PC-3 (cell line): Measurements from ENCODE around the gene PTP4A2. TPM values are rescaled to one million over a fixed set of nuclear protein-coding genes. Genes with fewer than 3 reads are reported as not detected.

Experiments used
- ATAC-seq: fragments of 200-7000 bp; cut with Tn5 transposase; 2 replicates; pipeline ENCODE4 v1.9.1; 2020; ENCODE audit warnings: mild to moderate bottlenecking, moderate library complexity
- BruUV-seq: library from RNA; stranded (reverse); fragments of 400-500 nt; replicated peaks from 2 replicates; lab custom pipeline; 2021; lab: Mats Ljungman, UMichigan
- CTCF ChIA-PET: fragments of 300-600 bp; sonication (Branson Sonifier 250); formaldehyde crosslinking; loops from one replicate; lab custom pipeline; 2022; ENCODE audit warnings: antibody characterized with exemption; lab: Charles Lee
- POLR2A ChIA-PET: fragments of 300-600 bp; sonication (Branson Sonifier 250); formaldehyde crosslinking; loops from one replicate; lab custom pipeline; 2022; ENCODE audit warnings: antibody characterized with exemption; ENCODE audit not compliant: unreplicated experiment; lab: Charles Lee
- DNase-seq: peaks from one replicate; pipeline ENCODE4 v3.0.0-alpha.2; 2015
- H2AFZ ChIP-seq: fragments of 300-600 bp; sonication (generic); 2 replicates; pipeline ENCODE4 v1.6.0; 2016; ENCODE audit warnings: antibody characterized with exemption, low read length
- H3F3A ChIP-seq: fragments of 300-600 bp; sonication (generic); one replicate; pipeline ENCODE4 v1.6.0; 2017; ENCODE audit warnings: antibody characterized with exemption, low read length, control low read depth, mild to moderate bottlenecking; ENCODE audit not compliant: unreplicated experiment
- H3K27ac ChIP-seq: fragments of 300-600 bp; sonication (generic); 2 replicates; pipeline ENCODE4 v1.5.1; 2016; ENCODE audit warnings: mild to moderate bottlenecking, low read length
- H3K27me3 ChIP-seq: fragments of 300-600 bp; sonication (generic); 2 replicates; pipeline ENCODE4 v1.6.1; 2016; ENCODE audit warnings: low read length, mixed read lengths
- H3K36me3 ChIP-seq: fragments of 300-600 bp; sonication (generic); 2 replicates; pipeline ENCODE4 v1.6.1; 2016; ENCODE audit warnings: low read depth, mixed run types, low read length, mixed read lengths
- H3K4me1 ChIP-seq: fragments of 300-600 bp; sonication (generic); 2 replicates; pipeline ENCODE4 v1.5.1; 2016; ENCODE audit warnings: low read length; ENCODE audit not compliant: insufficient read depth
- H3K4me2 ChIP-seq: fragments of 300-600 bp; sonication (generic); 2 replicates; pipeline ENCODE4 v1.6.0; 2016; ENCODE audit warnings: low read length
- H3K4me3 ChIP-seq: fragments of 300-600 bp; sonication (generic); 2 replicates; pipeline ENCODE4 v1.5.1; 2016; ENCODE audit warnings: mild to moderate bottlenecking, low read length, mixed read lengths
- H3K79me2 ChIP-seq: fragments of 300-600 bp; sonication (generic); 2 replicates; pipeline ENCODE4 v1.6.1; 2017; ENCODE audit warnings: low read length, mixed read lengths
- H3K9ac ChIP-seq: fragments of 300-600 bp; sonication (generic); 2 replicates; pipeline ENCODE4 v1.6.0; 2016; ENCODE audit warnings: mild to moderate bottlenecking, low read length
- H3K9me2 ChIP-seq: fragments of 300-600 bp; sonication (generic); replicated peaks from 2 replicates; pipeline ENCODE4 v1.6.1; 2016; ENCODE audit warnings: mixed run types, low read length, mixed read lengths
- H3K9me3 ChIP-seq: fragments of 300-600 bp; sonication (generic); 2 replicates; pipeline ENCODE4 v1.6.1; 2016; ENCODE audit warnings: low read length, mixed read lengths
- H4K20me1 ChIP-seq: fragments of 300-600 bp; sonication (generic); 2 replicates; pipeline ENCODE4 v1.6.1; 2016; ENCODE audit warnings: low read length, mixed read lengths
- CTCF ChIP-seq: fragments of 300-600 bp; sonication (generic); conservative IDR thresholded peaks from 2 replicates; pipeline ENCODE4 v1.5.1; 2017; ENCODE audit warnings: antibody characterized with exemption, low read depth, mild to moderate bottlenecking, low read length
- EZH2 ChIP-seq: fragments of 300-600 bp; sonication (generic); IDR thresholded peaks from one replicate; pipeline ENCODE4 v1.6.1; 2017; ENCODE audit warnings: antibody characterized with exemption, mild to moderate bottlenecking, low read length; ENCODE audit not compliant: unreplicated experiment
- EZH2phosphoT487 ChIP-seq: fragments of 300-600 bp; sonication (generic); IDR thresholded peaks from 2 replicates; pipeline ENCODE4 v1.6.1; 2018; ENCODE audit warnings: mild to moderate bottlenecking, antibody characterized with exemption, low read length, borderline replicate concordance
- intact Hi-C: fragments of 100-400 bp; cut with micrococcal nuclease; formaldehyde crosslinking; loops from 2 replicates; pipeline ENCODE4 v1.9.0; 2023
- total RNA-seq: library from RNA; depleted of rRNA; stranded (reverse); fragments of >200 nt; gene quantifications from 2 replicates; pipeline ENCODE4 v1.2.3, GENCODE V29; 2014

Gene PTP4A2
- total RNA-seq, 1 experiment from 2014 or later: 335 TPM

GRCh38 chr1:31919591-31919990, 18.6 kb downstream of the PTP4A2 start:
- intact Hi-C loops: no loop called here
- no TSS peak for BruUV-seq
- Histone ChIP-seq H3K36me3 (peaks cover 43% of the 10 kb centered on the region), H3K27me3 (no peaks in the 10 kb centered on the region), H2AFZ (no peak overlapping the region), H3K9ac (no peak overlapping the region), H3K9me2 (no peaks in the 10 kb centered on the region), H3K27ac (no peak overlapping the region), H4K20me1 (peaks cover 61% of the 10 kb centered on the region), H3K4me2 (no peak overlapping the region), H3K79me2 (peaks cover 95% of the 10 kb centered on the region), H3K4me3 (no peak overlapping the region), H3F3A (no peaks in the 10 kb centered on the region), H3K9me3 (no peaks in the 10 kb centered on the region), H3K4me1 (no peaks in the 10 kb centered on the region)
- ATAC-seq (no peak), DNase-seq (no peak)
- TF ChIP-seq CTCF (no peak), EZH2 (no peak), EZH2phosphoT487 (no peak)
- ChIA-PET CTCF (no interaction called here), POLR2A (no interaction called here)

GRCh38 chr1:31915438-31915837, 22.7 kb downstream of the PTP4A2 start:
- POLR2A ChIA-PET: no interaction called here
- no peaks in the 10 kb centered on the region for H3K27me3 ChIP-seq
- no TSS peak for BruUV-seq
- TF ChIP-seq CTCF: no peak
- TF ChIP-seq EZH2phosphoT487: no peak
- TF ChIP-seq EZH2: no peak
- CTCF ChIA-PET: no interaction called here
- H3K9ac ChIP-seq: no peak overlapping the region
- H3K9me3 ChIP-seq: no peaks in the 10 kb centered on the region
- peaks cover 69% of the 10 kb centered on the region for H3K36me3 ChIP-seq
- no peak overlapping the region for H3K4me2 ChIP-seq
- peaks cover 57% of the 10 kb centered on the region for H4K20me1 ChIP-seq
- no peaks in the 10 kb centered on the region for H3K9me2 ChIP-seq
- ATAC-seq (no peak), DNase-seq (no peak)
- H3F3A ChIP-seq: no peaks in the 10 kb centered on the region
- intact Hi-C loops: no loop called here
- no peak overlapping the region for H3K4me3 ChIP-seq
- H3K79me2 ChIP-seq: peaks cover 95% of the 10 kb centered on the region
- no peak overlapping the region for H3K27ac ChIP-seq
- H3K4me1 ChIP-seq: no peaks in the 10 kb centered on the region
- no peak overlapping the region for H2AFZ ChIP-seq

GRCh38 chr1:31913968-31914367, 24.2 kb downstream of the PTP4A2 start:
- H3K9me2 ChIP-seq: no peaks in the 10 kb centered on the region
- ChIA-PET POLR2A (no interaction called here), CTCF (no interaction called here)
- ATAC-seq (no peak), DNase-seq (no peak)
- no peaks in the 10 kb centered on the region for H3K9me3 ChIP-seq
- BruUV-seq: no TSS peak
- TF ChIP-seq EZH2 (no peak), CTCF (no peak), EZH2phosphoT487 (no peak)
- no peaks in the 10 kb centered on the region for H3K4me1 ChIP-seq
- peaks cover 60% of the 10 kb centered on the region for H4K20me1 ChIP-seq
- no peak overlapping the region for H3K4me2 ChIP-seq
- H3K9ac ChIP-seq: no peak overlapping the region
- H2AFZ ChIP-seq: no peak overlapping the region
- peaks cover 73% of the 10 kb centered on the region for H3K36me3 ChIP-seq
- H3F3A ChIP-seq: no peaks in the 10 kb centered on the region
- H3K27me3 ChIP-seq: no peaks in the 10 kb centered on the region
- peaks cover 83% of the 10 kb centered on the region for H3K79me2 ChIP-seq
- no peak overlapping the region for H3K27ac ChIP-seq
- H3K4me3 ChIP-seq: no peak overlapping the region
- intact Hi-C loops: loop anchor here (2.0 kb wide), 1 partner anchor 17 kb away; no protein-coding TSS in a partner anchor
